ENCODE data around the gene METTL8. TPM values are rescaled to one million over a fixed set of nuclear protein-coding genes. Genes with fewer than 3 reads are reported as not detected.

Gene METTL8
- total RNA-seq, 4 donors from 2014 or later, result 11.4 to 107 (median 15.2) TPM

- DNase-seq, result no peak
- H3K9me3 ChIP-seq, result peaks cover 0 to 8% (median 0%) of the 10 kb centered on the region in 4 donors
- H3K36me3 ChIP-seq, result no peaks in the 10 kb centered on the region
- no peaks in the 10 kb centered on the region for H3K27me3 ChIP-seq
- H3K4me1 ChIP-seq, result no peaks in the 10 kb centered on the region
- TF ChIP-seq CTCF (IDR thresholded peaks at IDR 0.05) (no peak), POLR2A (IDR thresholded peaks at IDR 0.05) (no peak)
- no peak overlapping the region for H3K27ac ChIP-seq
- H3K4me3 ChIP-seq, result no peak overlapping the region
Measured at GRCh38 chr2:171308280-171309054, 125.3 kb downstream of the METTL8 start.

GRCh38 chr2:171307560-171307959 is 126.2 kb downstream of the METTL8 start:
- Histone ChIP-seq H3K4me3 (no peak overlapping the region), H3K36me3 (no peaks in the 10 kb centered on the region), H3K4me1 (no peaks in the 10 kb centered on the region), H3K9me3 (peaks cover 0 to 8% (median 0%) of the 10 kb centered on the region in 4 donors), H3K27ac (no peak overlapping the region), H3K27me3 (no peaks in the 10 kb centered on the region)
- no peak for TF ChIP-seq POLR2A (IDR thresholded peaks at IDR 0.05)
- TF ChIP-seq CTCF (IDR thresholded peaks at IDR 0.05), result no peak
- DNase-seq, result no peak

GRCh38 chr2:171297956-171298355 is 135.8 kb downstream of the METTL8 start:
- no peak for DNase-seq
- TF ChIP-seq POLR2A (IDR thresholded peaks at IDR 0.05) (no peak), CTCF (IDR thresholded peaks at IDR 0.05) (no peak)
- H3K36me3 ChIP-seq, result no peaks in the 10 kb centered on the region
- H3K9me3 ChIP-seq, result no peaks in the 10 kb centered on the region
- H3K27me3 ChIP-seq, result no peaks in the 10 kb centered on the region
- no peak overlapping the region for H3K27ac ChIP-seq
- no peaks in the 10 kb centered on the region for H3K4me1 ChIP-seq
- no peak overlapping the region for H3K4me3 ChIP-seq

GRCh38 chr2:171294608-171295007 is 139.2 kb downstream of the METTL8 start:
- no peaks in the 10 kb centered on the region for H3K4me1 ChIP-seq
- no peak for DNase-seq
- H3K9me3 ChIP-seq, result no peaks in the 10 kb centered on the region
- H3K36me3 ChIP-seq, result no peaks in the 10 kb centered on the region
- no peak overlapping the region for H3K4me3 ChIP-seq
- no peaks in the 10 kb centered on the region for H3K27me3 ChIP-seq
- no peak for TF ChIP-seq CTCF (IDR thresholded peaks at IDR 0.05)
- TF ChIP-seq POLR2A (IDR thresholded peaks at IDR 0.05), result no peak
- H3K27ac ChIP-seq, result no peak overlapping the region

GRCh38 chr2:171293661-171294060 is 140.1 kb downstream of the METTL8 start:
- Histone ChIP-seq H3K36me3 (no peaks in the 10 kb centered on the region), H3K4me1 (no peaks in the 10 kb centered on the region)
- DNase-seq, result no peak

More at GRCh38 chr2:171293661-171294060, 140.1 kb downstream of the METTL8 start:
- Histone ChIP-seq H3K4me3 (no peak overlapping the region), H3K27ac (no peak overlapping the region), H3K9me3 (no peaks in the 10 kb centered on the region), H3K27me3 (no peaks in the 10 kb centered on the region)
- no peak for TF ChIP-seq POLR2A (IDR thresholded peaks at IDR 0.05)
- TF ChIP-seq CTCF (IDR thresholded peaks at IDR 0.05), result no peak
